Activated CD8-positive, alpha-beta memory T cell treated with anti-CD3 and anti-CD28 coated beads, Interleukin-2, amount 50 U/mL, for 24 hours (primary cell): ENCODE measurements around the gene RETREG2.
A peak's percentile ranks its signal among the peaks of the same experiment; 100 is the strongest.

Source experiments
- DNase-seq: peaks from one replicate; pipeline ENCODE4 v3.0.0-alpha.2; 2020; ENCODE audit errors: extremely low read depth

Gene RETREG2

DNA sequence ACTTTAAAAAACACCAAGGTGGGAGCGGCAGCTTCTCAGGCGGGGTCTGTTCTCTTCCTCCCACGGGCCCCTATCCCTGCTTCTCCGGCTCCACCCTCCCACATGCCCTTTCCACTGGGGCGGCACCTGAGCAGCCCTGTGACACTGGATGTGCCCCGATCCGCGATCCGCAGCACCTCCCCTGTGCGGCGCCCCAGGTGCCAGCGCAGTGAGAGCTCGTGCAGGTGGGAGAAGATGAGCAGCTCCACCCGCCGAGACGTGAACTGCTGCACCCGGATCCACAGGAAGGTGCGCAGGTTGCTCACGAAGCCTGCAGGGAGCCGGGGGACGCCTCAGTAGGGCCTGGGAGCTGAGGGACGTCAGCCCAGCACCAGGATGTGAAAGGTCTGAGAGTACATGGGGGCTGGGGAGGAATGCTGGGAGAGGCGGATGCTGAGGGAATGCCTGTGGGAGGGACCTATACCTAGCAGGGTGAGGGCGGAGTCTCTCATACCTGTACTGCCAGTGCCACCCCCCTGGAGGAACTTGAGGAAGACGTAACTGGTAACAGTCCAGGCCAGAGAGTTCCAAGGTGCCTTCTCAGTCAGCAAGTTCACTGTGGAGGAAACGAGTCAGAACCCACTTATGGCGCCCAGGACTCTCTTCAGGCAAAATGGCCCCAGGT is 37.9 kb downstream of the RETREG2 start:
- no peak for DNase-seq

DNA sequence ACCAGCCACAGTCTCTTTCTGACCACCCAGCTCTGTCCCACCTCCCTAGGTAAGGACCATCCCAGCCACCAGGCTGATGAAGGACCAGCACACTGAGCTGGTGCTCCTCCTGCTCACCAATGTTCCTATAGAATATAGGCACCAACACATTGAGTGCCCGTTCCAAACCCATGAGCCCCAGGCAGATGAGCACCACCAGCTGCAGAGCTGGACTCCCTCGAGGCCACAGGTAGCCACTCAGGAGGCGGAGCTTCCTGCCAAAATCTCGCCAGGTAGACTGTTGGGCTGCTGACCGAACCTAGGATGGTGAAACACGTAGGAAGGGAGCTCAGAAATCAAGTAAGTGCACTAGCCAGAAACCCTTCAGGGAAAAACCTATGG is 38.5 kb downstream of the RETREG2 start:
- no peak for DNase-seq

DNA sequence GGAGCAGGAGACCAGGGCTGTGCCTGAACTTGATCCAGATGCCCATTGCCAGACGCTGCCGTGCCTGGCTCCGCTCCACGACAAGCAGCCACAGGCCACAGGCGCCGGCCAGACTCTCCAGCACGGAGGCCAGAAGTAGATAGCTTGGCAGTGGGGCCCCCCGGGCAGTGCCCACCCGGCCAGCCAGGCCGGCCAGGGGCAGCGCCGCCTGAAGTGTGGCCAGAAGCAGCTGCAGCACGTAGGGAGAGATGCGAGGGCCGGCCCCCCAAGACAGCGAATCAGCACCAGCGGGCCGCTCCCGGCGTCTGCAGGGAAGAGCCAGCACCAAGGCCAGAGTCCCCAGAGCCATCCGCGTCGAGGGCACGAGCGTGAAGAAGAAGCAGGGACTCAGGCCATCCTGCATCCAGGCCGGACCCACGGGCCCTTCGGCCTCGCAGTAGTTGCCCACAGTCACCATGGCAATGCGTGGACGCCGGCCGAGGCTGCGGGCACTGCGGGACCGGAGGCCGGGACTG is 40.2 kb downstream of the RETREG2 start:
- no peak for DNase-seq

DNA sequence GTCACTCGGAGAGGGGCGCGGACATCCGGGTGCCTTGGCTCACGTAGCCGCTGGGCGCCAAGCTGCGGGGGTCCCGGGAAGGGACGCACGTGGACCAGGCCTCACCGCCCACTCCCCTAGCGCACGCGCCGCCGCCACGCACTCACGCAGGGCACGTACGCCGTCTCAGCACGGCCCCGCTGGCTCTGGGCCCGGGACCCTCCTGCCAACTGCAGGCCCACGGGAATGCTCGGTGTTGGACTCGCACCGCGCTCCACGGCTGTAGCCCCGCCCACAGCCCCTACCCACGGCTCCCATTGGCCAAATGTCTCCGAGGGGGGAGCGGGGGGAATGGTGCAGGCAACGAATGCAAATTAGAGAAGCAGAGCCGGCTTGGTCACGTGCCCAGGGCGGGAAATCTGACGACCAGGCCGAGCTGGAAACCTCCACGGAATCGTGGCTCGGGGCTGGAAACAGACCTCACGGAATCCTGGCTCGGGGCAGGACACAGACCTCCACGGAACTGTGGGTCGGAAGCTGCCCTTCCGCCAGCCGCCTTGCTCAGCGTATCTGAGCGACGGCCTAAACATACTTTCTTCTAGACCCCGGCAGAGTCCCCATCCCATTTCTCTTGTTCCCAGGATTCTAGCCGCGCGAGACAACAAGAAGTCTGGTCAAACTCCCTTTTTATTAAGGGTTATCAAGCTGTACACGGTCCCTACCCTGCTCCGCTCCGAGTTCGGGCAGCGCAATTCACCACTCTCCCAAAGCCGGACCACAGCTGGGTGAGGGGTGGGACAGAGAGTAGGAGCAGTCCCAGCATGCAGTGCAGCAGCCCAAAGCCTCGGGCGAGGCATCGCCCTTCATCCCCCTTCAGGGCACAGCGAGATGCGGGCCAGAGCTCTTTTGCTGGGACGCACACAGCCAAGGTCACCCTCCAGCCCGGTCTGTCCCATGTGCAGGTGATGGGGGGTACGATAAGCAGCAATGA is 40.9 kb downstream of the RETREG2 start, which contains the start of gene ABCB6:
TSS of gene ABCB6 (minus strand) at position 227 of the 970 bp plus-strand sequence. CDS start 285 bp downstream, outside the sequence.
- DNase-seq = peak; percentile 77

DNA sequence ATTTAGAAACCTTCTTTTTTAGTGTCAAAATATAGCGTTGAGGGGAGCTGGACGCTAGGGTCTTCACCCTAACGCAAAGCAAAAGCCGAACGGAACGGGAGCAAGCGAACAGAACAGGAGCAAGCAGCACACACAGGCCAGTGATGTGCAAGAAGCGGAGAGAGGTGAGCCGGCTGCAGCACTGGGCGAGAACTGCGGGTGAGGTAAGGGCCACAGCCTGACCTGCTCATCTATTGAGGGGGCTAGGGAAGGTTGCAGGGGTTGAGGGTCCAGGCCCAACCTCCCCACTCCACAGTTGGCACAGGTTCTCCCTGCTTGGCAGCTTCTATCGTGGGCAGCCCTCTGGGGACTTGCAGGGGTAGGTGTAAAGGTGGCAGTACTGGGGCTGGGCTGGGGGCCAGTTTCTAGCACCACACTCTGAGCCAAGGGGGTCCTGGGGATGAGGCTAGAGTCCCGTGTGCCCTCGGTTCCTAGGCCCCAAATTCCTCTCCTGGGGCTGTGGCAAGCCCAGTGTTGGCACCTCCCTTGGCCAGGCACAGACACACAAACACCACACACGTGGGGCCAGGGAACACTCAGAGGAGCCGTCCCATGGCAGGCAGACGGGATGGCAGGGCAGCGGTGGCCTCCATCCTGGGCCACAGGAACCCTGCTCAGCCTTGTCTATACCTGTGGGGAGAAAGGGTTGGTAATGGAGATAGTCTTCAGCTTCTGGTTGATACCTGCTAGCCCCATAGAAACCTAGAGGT is 41.9 kb downstream of the RETREG2 start:
- DNase-seq = no peak

DNA sequence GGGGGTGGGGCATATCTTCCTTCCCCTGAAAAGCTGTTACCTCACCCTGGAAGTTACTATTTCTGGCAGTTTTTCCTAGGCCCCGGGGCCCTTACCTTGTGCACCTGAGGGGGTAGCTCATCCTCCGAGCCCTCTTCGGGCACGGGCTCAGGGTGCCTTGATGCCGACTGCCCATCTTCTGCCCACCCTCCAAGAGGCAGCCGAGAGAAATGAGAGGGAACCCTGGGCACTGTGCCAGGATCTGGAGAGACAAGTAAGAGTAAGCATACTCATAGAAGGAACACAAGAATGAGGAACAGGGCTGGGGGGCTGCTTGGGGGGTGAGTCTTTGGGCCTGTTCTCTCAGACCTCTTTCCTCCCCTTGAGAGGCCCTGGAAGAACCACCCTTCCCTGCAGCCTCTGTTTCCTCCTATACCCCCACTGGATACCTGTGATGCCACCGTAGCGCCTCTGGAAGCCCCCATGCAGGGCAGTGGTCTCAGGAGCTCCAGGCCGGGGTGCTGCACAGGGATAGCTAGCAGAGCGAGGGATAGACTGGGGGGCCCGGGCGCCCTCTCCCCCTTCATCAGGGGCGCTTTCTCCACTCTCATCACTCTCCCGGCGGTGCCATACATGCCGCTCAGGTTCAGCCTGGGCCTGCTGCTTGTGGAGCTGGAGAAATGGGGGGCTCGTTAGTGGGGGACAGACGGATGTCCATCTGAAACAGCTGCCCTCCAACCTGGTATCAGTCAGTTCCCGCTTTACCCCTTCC is 42.8 kb downstream of the RETREG2 start:
- DNase-seq = no peak

DNA sequence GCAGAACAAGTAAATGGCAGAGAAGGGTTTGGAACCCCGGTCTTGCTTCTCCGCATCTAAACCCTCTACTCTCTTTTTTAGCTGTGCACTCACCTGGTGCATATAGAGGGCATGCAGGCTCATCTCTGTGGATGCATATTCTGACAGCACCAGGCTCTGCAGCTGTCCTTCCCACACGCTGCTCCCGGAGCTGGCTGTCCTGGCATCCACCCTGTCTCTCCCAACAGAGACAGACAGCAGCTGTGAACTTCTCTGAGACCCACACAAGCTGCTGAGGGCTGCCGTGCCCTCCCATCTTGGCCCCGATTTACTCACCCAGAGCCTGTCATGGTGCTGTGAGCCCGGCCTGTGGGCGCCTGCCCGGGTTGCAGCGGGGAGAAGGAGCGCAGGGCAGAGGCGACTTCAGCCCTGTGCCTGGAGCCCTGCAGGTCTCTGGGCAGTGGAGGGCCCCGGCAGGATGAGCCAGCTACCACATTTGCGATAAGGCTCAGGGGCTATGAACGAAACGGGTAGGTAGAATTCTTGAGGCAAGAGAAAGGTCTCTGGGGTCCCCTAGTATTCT is 44.0 kb downstream of the RETREG2 start:
- DNase-seq = no peak

DNA sequence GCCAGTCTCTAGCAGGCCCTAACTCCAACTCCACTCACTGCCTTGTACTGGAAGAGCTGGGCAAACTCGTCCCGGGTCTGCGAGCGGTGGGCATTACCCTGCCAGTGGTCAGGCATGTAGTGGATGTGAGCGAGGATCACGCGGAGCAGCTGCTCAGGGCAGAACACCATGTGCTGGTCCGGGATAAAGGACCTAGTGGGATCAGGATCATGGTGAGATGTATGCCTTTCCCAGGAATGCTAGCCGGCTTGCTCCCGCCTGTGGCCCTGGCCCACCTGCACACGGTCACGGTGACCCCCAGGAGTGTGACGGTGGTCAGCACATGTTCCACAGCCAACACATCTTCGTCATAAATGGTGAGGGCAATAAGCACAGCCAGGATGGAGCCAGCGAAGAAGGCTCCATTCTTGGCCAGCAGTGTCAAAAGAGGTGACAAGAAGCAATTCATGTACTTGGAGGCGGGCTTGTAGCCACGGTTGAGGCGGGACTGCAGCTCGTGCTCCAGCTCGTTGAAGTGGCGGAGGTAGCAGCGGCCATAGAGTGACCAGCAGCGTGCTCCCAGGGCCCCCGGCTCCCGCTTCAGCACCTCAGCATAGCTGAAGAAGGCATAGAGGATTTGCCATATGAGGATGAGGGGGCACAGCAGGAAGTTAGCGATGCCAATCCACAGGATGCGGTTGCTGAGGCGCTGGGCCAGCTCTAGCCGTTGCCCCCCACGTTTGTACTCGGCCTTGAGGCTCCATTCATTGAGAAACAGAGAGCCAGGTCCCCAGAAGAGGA is 45.9 kb downstream of the RETREG2 start:
- DNase-seq = no peak

DNA sequence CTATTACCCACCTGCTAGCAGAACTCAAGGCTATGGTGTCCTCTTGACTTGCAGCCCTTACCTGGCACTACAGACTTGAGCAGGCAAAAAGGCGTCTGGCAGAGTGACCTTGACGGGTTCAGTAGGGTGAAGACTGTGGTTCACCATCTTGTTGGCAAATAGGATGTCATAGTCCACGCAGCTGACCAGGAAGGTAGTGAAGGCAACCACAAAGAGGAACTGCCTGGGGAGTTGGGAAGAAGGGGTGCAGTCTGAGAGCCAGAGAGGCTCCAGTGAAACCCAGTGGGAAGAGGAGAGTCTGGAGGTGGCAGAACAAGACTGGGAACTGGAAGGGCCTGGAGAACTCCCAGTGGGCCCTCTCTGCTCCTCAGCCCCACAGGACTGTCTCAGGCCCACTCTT is 47.3 kb downstream of the RETREG2 start:
- no peak for DNase-seq

DNA sequence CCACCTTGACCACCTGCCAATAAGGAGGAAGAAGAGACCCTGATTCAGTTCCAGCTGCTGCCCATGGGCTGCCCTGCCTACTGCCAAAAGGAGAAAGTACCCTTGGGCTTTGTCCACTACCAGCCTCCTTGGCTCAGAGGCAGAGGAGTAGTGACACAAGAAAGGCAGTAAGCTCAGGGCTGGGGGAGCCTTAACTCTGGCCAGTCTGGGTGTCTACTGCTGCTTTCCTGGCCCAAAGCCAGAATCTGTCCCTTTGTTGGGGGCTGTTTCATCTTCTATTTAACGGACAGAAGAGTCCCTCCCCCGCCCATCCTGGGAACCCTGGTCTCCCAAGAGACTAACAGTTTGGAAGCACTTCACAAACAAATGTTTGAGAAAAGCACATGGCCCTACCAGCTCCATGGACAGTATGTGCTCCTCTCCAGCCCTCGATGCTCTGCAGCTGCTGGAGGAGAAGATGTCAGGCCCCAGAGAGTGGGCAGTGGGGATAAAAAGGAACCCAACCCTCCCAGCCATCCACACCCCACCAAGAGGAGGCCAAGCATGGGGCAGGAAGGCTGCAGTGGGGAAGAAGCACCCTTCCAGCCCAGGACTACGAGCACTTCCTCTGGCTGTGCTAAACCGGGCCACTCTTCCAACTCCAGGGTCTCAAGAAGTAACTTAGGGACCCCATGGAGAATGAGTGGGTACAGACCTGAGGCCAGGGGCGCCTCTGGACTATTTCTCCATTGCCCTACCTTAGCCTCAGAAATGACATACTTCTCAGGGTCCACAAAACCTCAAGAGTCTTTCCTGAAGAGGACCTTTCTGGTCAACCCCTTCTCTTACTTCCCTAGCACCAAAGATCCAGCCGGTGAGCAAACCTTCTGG is 50.2 kb downstream of the RETREG2 start:
- no peak for DNase-seq

DNA sequence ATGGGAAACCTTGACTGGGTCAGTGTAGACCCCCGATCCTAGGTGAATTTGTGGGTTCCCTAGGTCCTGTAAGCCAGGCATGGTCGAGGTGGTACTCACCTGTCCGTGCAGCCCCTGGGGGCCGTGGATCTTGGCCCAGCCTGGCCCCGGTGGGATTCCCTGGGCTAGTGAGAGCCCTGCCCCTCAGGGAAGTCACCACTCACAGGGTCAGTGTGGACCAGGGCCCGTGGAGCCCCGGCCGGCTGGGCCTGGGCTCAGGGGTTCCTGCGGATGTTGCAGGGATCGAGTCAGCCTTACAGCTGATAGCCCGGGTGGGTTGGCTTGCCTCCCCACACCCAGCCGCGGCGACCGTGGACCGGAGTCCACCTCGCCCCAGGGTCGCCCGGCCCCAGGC is 50.8 kb downstream of the RETREG2 start:
- no peak for DNase-seq

DNA sequence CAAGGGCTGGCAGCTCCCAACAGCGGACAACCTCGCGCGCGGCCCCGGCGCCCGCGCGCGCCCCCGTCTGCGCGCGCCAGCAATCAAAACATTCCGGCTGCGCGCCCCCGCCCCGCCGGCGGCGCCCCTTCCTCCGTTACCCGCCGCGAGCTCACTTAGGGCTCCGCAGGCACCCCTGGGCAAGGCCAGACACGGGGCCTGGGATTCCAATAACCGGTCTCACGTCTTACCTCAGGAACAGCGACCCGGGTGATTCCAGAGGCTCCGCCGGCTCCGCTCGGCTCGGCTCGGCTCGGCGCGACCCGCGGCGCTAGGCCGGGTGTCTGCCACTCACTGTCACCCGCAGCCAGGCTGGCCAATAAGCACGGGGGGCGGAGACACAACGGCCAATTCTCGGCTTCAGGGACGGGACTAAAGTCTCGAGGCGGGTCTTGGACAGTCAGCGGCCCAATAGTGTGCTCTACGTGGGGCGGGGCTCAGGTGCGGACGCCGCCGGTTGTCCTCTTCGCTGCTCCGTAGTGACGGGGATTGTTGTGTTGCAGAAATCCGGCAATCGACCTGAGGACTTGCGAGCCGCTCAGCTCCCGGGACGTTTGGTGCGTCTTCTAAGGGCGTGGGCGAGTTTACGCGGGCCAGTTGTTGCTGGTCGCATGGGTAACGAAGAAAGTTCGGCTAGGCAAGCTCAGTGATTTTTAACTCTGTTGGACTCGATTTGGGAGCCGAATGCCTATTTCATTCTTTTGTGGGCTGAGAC is 51.4 kb downstream of the RETREG2 start, which contains the start of the genes ANKZF1 and ATG9A:
TSS of gene ANKZF1 (plus strand) at position 502 of the 754 bp plus-strand sequence. CDS start 452 bp downstream, outside the sequence.
TSS of gene ATG9A (minus strand) at position 332 of the 754 bp plus-strand sequence. CDS start 1,612 bp downstream, outside the sequence.
- DNase-seq = peak; percentile 96

DNA sequence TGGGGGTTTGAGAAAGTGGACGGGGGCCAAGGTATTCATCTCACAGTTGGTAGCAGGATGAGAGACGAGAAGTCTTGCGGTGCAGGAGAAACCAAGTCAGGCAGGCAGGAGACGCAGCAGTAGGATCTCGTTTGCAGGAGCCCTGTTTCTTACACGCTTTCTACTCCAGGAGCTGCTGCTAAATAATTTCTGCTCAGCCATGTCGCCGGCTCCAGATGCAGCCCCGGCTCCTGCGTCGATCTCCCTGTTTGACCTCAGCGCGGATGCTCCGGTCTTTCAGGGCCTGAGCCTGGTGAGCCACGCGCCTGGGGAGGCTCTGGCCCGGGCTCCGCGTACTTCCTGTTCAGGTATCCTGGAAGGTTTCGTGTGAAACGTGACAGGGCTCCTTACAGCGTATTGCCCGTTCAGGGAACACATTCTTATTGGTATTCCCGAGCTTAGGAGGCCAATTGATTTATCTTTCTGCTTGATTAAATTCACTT is 52.0 kb downstream of the RETREG2 start:
- no peak for DNase-seq

DNA sequence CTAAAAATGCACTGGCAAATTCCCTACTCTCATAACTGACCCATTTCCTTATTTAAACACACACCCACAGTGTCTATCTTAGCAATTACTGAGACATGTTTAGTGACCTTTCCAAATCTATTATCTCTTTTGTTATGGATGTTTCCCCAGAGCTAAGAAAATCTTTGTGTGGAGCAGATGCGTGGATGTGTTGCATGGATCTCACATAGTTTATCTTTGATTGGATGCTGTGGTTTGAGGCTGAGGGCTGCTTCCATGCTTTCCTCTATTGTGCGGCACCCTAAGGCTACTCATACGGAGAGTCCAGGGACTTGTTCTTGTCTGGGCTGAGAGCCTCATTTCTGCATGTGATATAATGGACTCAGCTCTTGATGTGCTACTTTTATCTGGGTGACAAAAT is 56.3 kb downstream of the RETREG2 start:
- no peak for DNase-seq
